Stimulated activated CD8-positive, alpha-beta memory T cell treated with anti-CD3 and anti-CD28 coated beads, Interleukin-15, amount 100 ng/mL, for 1 hour (primary cell): ENCODE data around the gene GIMAP2.
"Not testable (repeated sequence)": the region's sequence is repeated elsewhere in the genome, so short reads cannot be mapped to it uniquely, and the experiment has no call there.

Experiments used
- DNase-seq: peaks from one replicate; pipeline ENCODE4 v3.0.0-alpha.2; 2020; ENCODE audit warnings: low read depth

Gene GIMAP2

GRCh38 chr7:150676854-150677253 is 8.7 kb upstream of the GIMAP2 start:
- not testable (repeated sequence) for DNase-seq

- DNase-seq, result not testable (repeated sequence)
Observed at GRCh38 chr7:150678601-150679000, 6.9 kb upstream of the GIMAP2 start.

- DNase-seq, result not testable (repeated sequence)
Observed at GRCh38 chr7:150680364-150680763, 5.1 kb upstream of the GIMAP2 start.

GRCh38 chr7:150686030-150686631 is 625 bp downstream of the GIMAP2 start:
- no peak for DNase-seq

GRCh38 chr7:150688630-150689029 is 3.1 kb downstream of the GIMAP2 start:
- no peak for DNase-seq

- DNase-seq, result no peak
Observed at GRCh38 chr7:150695654-150696053, 10.1 kb downstream of the GIMAP2 start.

- DNase-seq, result no peak
Observed at GRCh38 chr7:150703209-150703608, 17.7 kb downstream of the GIMAP2 start.

GRCh38 chr7:150715293-150715692 is 29.8 kb downstream of the GIMAP2 start:
- no peak for DNase-seq

- DNase-seq, result no peak
Observed at GRCh38 chr7:150715738-150716137, 30.2 kb downstream of the GIMAP2 start.

- DNase-seq, result no peak
Observed at GRCh38 chr7:150716368-150716767, 30.9 kb downstream of the GIMAP2 start, which contains the start of gene GIMAP1. TSS of gene GIMAP1 (plus strand) at chr7:150716613. CDS start at chr7:150719048, 2,435 bp downstream.

- no peak for DNase-seq
Observed at GRCh38 chr7:150716939-150717338, 31.4 kb downstream of the GIMAP2 start.

- no peak for DNase-seq
Observed at GRCh38 chr7:150717814-150718420, 32.4 kb downstream of the GIMAP2 start.

- no peak for DNase-seq
Observed at GRCh38 chr7:150719436-150719835, 33.9 kb downstream of the GIMAP2 start.

- no peak for DNase-seq
Observed at GRCh38 chr7:150719960-150720891, 34.7 kb downstream of the GIMAP2 start.

- DNase-seq, result no peak
Observed at GRCh38 chr7:150721970-150722373, 36.5 kb downstream of the GIMAP2 start.

- no peak for DNase-seq
Observed at GRCh38 chr7:150722431-150722931, 37.0 kb downstream of the GIMAP2 start.

GRCh38 chr7:150723467-150723866 is 38.0 kb downstream of the GIMAP2 start:
- DNase-seq, result no peak

- no peak for DNase-seq
Observed at GRCh38 chr7:150727381-150727780, 41.9 kb downstream of the GIMAP2 start.

- DNase-seq, result no peak
Observed at GRCh38 chr7:150728011-150728410, 42.5 kb downstream of the GIMAP2 start.

GRCh38 chr7:150728609-150729008 is 43.1 kb downstream of the GIMAP2 start:
- no peak for DNase-seq

- DNase-seq, result no peak
Observed at GRCh38 chr7:150731916-150732315, 46.4 kb downstream of the GIMAP2 start.

- no peak for DNase-seq
Observed at GRCh38 chr7:150732786-150733481, 47.4 kb downstream of the GIMAP2 start.
